GM19468 (cell line): Measurements from ENCODE around the gene CBFA2T3.

Experiments used
- ATAC-seq: cut with Tn5 transposase; IDR thresholded peaks from one replicate; pipeline ENCODE4 v1.9.1; 2021; ENCODE audit warnings: mild to moderate bottlenecking, moderate library complexity, moderate number of reproducible peaks; ENCODE audit not compliant: unreplicated experiment; ENCODE audit errors: extremely low read depth

CBFA2T3 gene

DNA sequence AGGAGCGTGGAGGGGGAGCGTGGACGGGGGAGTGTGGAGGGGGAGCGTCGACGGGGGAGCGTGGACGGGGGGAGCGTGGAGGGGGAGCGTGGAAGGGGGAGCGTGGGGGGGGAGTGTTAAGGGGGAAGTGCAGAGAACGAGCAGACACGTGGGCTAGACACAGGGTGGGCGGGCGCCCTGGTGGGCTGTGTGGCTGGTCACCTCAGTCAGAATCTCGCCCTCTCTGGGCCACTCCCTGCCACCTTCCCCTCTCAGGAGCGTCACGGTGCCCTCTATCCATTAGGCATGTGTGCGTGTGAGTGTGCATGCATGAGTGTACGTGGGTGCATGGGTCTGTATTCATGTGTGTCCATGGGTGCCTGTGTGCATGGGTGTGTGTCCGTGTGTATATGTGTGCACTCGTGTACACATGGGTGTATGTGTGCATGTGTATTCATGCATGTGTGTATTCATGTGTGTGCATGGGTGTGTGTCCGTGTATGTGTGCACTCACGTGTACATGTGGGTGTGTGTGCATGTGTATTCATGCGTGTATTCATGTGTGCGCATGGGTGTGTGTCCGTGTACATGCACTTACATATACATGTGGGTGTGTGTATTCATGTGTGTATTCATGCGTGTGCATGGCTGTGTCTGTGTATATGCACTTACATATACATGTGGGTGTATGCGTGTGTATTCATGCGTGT, 61.2 kb downstream of the CBFA2T3 start:
- ATAC-seq: no peak

DNA sequence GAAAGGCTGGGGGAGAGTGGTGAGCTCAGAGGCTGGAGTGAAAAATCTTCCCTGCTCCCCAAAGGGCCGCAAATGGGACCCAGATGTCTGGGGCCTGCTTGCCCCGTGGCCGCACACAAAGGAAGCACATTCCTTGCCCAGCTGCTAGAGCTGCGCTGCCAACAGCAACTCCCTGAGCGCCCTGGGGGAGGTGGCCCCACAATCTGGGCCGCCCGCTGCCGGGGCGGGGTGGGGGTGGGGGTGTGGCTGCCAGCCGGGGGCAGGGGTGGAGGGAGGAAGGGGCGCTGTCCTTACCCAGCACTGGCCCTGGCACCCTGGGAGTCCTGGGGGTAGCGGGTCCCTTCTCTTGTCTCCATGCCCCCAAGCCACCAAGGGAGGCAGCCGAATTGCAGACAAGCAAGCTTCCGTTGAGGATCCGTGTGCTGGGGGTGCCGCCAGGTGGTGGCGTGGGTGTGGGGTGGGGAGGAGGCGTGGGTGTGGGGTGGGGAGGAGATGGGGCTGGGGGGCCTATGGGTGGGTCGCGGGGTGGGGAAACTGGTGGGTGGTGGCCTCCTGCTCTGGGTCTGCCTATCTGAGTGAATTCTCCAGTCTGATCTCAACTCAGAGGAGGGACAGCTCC, 62.1 kb downstream of the CBFA2T3 start:
- no peak for ATAC-seq

DNA sequence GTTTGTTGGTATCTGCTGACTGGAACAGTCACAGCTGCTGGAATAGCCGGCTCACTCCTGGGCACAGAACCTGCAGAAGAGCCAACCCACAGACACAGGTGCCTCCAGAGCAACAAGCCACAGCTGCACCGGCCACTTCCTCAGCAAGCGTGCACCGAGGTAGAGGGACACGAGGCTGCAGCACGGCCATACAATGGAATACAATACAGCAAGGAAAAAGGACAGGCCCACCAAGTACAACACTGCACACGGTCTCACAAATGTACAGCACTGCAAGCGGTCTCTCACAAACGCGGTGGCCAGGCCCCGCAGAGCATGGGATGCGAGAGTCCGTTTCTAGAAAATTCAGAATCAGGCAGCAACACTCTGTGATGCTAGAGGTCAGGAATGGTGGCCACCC, 63.1 kb downstream of the CBFA2T3 start:
- no peak for ATAC-seq

- no peak for ATAC-seq
These were observed 63.9 kb downstream of the CBFA2T3 start for GRCh38 chr16:88913001-88913612.

DNA sequence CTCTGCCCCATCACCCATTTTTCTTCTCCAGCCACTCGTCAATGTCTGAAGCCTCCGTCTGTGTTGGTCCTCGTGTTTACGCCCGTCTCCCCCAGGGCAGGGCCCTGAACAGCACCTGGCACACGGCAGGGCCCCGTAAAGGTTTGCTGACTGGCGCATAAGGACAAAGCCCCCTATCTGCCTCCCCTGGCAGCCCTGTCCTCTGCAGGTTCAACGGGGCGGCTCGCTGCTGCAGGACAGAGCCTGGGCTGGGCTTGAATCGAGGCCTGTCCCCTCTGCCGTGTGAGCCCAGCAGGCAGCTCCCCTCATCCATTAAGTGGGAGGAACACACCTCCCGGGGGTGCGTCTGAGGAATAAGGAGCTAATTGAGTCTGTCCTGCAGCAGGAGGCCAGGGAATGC, 64.5 kb downstream of the CBFA2T3 start:
- ATAC-seq: no peak

- ATAC-seq: no peak
These were observed 65.1 kb downstream of the CBFA2T3 start for GRCh38 chr16:88911946-88912310.

- ATAC-seq: no peak
These were observed 65.7 kb downstream of the CBFA2T3 start for GRCh38 chr16:88911136-88911945.

- no peak for ATAC-seq
These were observed 66.5 kb downstream of the CBFA2T3 start for GRCh38 chr16:88910284-88911135.

GRCh38 chr16:88909431-88910210, 67.4 kb downstream of the CBFA2T3 start:
- ATAC-seq: no peak

- ATAC-seq: no peak
These were observed 68.7 kb downstream of the CBFA2T3 start for GRCh38 chr16:88908307-88908706.

GRCh38 chr16:88907768-88908167, 69.2 kb downstream of the CBFA2T3 start:
- no peak for ATAC-seq

DNA sequence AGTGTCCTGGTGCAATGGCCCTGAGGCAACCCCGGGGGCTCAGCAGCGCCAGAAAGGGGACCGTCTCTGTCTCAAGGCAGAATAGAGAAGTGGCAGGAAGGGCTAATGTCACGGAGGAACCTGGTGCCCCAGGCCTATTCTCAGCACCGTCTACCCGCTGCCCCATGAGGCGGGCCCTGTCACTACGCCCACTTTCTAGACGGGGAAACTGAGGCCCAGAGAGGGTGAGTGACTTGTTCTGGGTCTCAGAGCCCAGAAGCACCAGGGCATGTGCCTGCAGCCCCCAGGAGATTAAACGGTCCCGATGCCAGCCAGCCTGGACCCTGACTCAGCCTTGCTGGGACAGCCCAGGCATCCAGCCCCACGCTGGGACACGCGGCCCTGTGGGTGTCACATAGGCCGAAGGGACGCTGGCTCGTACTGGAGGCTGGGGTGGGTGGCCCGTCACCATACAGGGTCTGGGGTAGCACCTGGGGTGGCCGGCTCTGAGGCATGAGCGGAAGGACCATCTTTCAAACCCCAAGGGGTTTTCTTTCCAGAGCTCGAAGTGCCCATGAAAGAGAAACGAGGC, 70.4 kb downstream of the CBFA2T3 start:
- ATAC-seq: no peak

DNA sequence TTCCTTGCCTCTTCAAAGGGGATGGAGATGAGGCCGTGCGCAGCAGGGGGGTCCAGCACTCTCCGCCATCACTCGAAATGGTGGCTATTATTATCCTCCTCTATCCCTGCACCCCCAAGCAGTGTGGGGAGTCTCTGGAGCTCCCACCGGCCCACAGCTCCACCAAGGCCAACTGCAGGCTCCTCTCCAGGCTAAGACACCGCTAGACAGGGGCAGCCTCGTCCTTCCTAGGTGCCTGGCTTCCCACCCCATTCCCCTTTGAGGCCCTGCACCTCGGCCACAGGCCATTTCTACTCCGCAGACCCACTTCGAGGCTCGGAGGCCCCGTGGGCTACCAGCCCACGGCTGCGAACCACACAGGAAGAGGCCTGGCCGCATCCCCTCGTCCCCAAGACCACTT, 71.0 kb downstream of the CBFA2T3 start:
- ATAC-seq: no peak

GRCh38 chr16:88905563-88905962, 71.4 kb downstream of the CBFA2T3 start:
- ATAC-seq: no peak

DNA sequence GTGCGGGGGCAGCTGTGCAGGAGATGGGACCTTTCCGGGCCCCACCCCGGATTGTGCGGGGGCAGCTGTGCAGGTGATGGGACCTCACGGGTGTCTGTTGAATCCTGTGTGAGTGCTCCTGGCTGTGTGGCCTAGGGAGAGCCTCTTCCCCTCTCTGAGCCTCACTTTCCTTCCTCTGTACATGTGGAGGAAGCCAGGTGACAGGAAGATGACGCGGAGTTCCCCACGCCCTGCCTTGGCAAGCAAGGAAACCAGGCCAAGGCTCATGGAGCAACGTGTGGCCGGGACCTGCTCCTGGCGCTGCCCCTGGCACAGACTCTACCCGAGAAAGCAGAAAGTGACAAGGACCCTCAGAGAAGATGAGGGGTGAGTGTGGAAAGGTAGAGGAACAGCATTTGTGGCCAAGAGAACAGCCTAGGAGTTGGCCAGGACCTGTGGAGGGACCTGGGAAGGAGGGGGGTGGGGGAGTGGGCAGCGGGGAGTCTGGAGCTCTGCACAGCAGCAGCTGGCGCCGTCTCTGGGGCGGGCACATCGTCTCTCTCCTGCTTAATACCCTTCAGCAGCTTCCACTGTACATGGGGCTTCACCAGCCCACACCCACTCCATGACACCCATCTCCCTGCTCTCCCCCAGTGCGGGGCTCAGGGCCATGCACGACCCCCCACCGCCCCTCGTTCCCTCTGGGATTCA, 72.2 kb downstream of the CBFA2T3 start:
- no peak for ATAC-seq

- no peak for ATAC-seq
These were observed 73.7 kb downstream of the CBFA2T3 start for GRCh38 chr16:88903267-88903666.

DNA sequence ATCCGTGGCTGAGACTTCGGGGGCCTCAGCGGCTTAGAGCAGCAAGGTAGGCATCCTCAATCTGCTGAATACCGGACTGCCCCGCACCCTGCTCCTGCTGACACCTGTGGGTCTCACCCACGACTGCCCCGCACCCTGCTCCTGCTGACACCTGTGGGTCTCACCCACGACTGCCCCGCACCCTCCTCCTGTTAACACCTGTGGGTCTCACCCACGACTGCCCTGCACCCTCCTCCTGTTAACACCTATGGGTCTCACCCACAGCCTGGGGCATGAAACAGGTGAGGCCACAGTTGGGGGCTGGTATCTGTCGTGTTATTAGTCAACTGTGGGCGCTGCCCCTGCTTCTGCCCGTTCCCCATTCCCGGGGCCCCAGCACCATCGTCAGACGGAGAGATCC, 74.3 kb downstream of the CBFA2T3 start:
- ATAC-seq: no peak

GRCh38 chr16:88901718-88902337, 75.2 kb downstream of the CBFA2T3 start:
- no peak for ATAC-seq
